ENCODE measurements around the gene ZNF571.

Gene ZNF571

DNA sequence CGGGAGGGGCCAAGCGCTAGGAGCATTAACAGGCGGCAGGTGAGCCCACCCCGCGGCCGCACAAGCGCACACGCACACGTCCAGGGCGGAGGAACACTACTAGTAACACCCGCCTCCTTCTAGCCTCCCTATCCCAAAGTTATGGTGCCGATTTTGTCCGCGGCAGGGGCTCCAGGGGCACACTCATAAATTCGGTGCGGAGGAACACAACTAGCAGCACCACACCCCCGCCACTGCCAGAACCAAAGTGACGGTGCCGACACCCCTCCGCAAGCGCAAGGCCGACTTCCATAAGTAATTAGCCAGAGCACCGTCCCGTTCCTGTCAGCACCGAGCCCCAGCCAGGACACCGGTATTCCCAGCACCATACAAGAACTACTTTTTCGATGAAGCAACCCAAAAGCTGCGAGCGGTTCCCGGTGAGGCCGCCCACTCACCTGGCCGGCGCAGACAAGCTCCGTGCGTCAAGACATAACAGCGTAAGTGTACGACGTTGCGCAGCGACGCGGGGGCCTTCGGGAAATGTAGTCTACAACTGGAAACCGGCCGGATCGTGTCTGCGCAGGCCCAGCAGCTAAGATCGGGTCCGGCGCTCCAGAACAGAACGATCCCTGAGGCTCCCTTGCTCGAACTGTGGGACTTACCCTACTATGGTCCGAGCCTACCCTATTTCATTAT lies at the start of gene ZNF571, which contains the start of gene ZNF540:
ZNF571 (minus strand) TSS at position 489 of the 678 bp plus-strand sequence. CDS start 8,116 bp downstream, outside the sequence.
ZNF540 (plus strand) TSS at position 573 of the 678 bp plus-strand sequence. CDS start 3,572 bp downstream, outside the sequence.
- peak; percentile 97 for DNase-seq (ENCODE audit: low read depth)
- TF ChIP-seq, protein P1, sequence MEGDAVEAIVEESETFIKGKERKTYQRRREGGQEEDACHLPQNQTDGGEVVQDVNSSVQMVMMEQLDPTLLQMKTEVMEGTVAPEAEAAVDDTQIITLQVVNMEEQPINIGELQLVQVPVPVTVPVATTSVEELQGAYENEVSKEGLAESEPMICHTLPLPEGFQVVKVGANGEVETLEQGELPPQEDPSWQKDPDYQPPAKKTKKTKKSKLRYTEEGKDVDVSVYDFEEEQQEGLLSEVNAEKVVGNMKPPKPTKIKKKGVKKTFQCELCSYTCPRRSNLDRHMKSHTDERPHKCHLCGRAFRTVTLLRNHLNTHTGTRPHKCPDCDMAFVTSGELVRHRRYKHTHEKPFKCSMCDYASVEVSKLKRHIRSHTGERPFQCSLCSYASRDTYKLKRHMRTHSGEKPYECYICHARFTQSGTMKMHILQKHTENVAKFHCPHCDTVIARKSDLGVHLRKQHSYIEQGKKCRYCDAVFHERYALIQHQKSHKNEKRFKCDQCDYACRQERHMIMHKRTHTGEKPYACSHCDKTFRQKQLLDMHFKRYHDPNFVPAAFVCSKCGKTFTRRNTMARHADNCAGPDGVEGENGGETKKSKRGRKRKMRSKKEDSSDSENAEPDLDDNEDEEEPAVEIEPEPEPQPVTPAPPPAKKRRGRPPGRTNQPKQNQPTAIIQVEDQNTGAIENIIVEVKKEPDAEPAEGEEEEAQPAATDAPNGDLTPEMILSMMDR (conservative IDR thresholded peaks at IDR 0.05; ENCODE audit: low read depth, low read length): no peak
- peak within 1 kb of the TSS; percentile 93 for H3K4me3 ChIP-seq (ENCODE audit: low read depth, low read length)

- DNase-seq (ENCODE audit: low read depth): peak; percentile 3
- no peak overlapping the region for H3K4me3 ChIP-seq (ENCODE audit: low read depth, low read length)
- TF ChIP-seq, protein P1 (conservative IDR thresholded peaks at IDR 0.05; ENCODE audit: low read depth, low read length): no peak
Observed at GRCh38 chr19:37635076-37636056, 40.8 kb upstream of the ZNF571 start.

DNA sequence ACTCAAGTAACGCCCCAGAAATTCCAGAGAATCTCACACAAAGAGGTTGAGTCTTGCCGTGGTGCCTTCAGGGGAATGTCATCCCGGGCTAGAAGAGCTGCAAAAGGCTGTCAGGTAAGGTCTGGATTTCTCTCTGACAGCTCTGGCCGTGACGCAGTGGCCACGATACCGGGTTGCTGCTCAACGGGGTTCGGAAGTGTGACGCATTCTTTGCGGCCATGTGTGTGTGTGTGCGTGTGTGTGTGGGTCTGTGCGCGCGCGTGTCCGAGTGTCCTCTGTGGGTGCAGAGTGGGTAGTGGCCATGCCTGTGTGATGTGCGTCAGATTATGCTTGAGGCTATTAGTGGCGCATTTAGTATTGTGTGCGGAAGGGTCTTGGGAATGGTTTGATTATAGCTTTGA lies 390 bp upstream of the ZNF571 start:
- TF ChIP-seq, protein P1 (conservative IDR thresholded peaks at IDR 0.05; ENCODE audit: low read depth, low read length): no peak
- peak; percentile 65 for DNase-seq (ENCODE audit: low read depth)
- peak overlapping the region; percentile 93 for H3K4me3 ChIP-seq (ENCODE audit: low read depth, low read length)

- no peak for DNase-seq (ENCODE audit: low read depth)
- peak overlapping the region; percentile 93 for H3K4me3 ChIP-seq (ENCODE audit: low read depth, low read length)
- TF ChIP-seq, protein P1 (conservative IDR thresholded peaks at IDR 0.05; ENCODE audit: low read depth, low read length): no peak
Observed at GRCh38 chr19:37593996-37594303, 642 bp downstream of the ZNF571 start.

DNA sequence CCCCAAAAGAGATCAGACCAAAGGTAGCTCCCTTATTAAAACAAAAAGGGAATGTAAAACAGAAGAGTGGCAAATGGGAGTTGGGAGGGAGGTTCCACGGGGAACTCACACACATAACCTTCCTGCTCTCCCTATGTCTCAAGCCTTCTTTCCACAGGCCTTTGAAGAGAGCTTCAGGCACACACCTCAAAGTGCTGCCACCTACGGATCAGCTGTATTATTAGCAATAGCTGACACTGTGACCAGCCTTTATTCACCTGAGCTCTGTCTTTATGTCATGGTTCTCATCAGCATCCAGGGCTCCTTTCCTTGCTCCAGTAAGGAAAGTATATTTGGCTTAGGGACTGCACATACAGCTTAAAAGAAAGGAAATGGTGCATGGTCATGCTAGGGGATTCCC lies 11.3 kb downstream of the ZNF571 start:
- no peak for DNase-seq (ENCODE audit: low read depth)
- TF ChIP-seq, protein P1 (conservative IDR thresholded peaks at IDR 0.05; ENCODE audit: low read depth, low read length): no peak
- H3K4me3 ChIP-seq (ENCODE audit: low read depth, low read length): no peak overlapping the region

- no peak overlapping the region for H3K4me3 ChIP-seq (ENCODE audit: low read depth, low read length)
- peak; percentile 56 for DNase-seq (ENCODE audit: low read depth)
- TF ChIP-seq, protein P1 (conservative IDR thresholded peaks at IDR 0.05; ENCODE audit: low read depth, low read length): no peak
Observed at GRCh38 chr19:37572203-37572602, 22.4 kb downstream of the ZNF571 start.
